ENCODE data around the gene LAGE3.

Gene LAGE3

DNA sequence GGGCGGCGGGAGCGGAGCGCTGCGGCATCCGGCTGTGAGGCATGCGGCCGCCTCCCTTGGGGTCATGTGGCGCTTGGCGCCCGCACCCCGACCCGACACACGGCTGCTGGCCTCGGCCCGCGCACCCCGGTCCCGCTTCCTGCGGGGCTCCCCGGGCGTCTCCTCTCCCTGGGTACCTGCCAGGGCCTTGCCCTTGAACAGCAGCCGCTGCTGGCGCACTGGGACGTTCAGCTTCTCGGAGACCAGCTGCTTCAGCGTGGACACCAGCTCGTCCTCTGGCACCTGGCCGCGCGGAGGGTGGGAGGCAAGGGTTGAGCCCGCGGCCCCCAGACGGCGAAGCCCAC is 6.9 kb upstream of the LAGE3 start:
- Histone ChIP-seq H3K27ac (no peak overlapping the region), H3K9ac (ENCODE audit: insufficient read length) (peak overlapping the region; percentile 66), H3K36me3 (ENCODE audit: insufficient read depth, low read length) (peaks cover 7% of the 10 kb centered on the region; the same call in 1 of the 2 replicates), H3K4me3 (peak overlapping the region; percentile 77), H3K9me3 (ENCODE audit: low read depth, low read length) (no peaks in the 10 kb centered on the region)
- DNase-seq (ENCODE audit: low read depth, low spot score) = no peak
- TF ChIP-seq POLR2AphosphoS5 (IDR thresholded peaks at IDR 0.05; ENCODE audit: borderline replicate concordance, low read depth, low read length) (no peak), EZH2 (IDR thresholded peaks at IDR 0.05) (no peak), FOXP2 (optimal IDR thresholded peaks at IDR 0.05; ENCODE audit: control extremely low read depth, extremely low read length, insufficient read depth) (no peak)

DNA sequence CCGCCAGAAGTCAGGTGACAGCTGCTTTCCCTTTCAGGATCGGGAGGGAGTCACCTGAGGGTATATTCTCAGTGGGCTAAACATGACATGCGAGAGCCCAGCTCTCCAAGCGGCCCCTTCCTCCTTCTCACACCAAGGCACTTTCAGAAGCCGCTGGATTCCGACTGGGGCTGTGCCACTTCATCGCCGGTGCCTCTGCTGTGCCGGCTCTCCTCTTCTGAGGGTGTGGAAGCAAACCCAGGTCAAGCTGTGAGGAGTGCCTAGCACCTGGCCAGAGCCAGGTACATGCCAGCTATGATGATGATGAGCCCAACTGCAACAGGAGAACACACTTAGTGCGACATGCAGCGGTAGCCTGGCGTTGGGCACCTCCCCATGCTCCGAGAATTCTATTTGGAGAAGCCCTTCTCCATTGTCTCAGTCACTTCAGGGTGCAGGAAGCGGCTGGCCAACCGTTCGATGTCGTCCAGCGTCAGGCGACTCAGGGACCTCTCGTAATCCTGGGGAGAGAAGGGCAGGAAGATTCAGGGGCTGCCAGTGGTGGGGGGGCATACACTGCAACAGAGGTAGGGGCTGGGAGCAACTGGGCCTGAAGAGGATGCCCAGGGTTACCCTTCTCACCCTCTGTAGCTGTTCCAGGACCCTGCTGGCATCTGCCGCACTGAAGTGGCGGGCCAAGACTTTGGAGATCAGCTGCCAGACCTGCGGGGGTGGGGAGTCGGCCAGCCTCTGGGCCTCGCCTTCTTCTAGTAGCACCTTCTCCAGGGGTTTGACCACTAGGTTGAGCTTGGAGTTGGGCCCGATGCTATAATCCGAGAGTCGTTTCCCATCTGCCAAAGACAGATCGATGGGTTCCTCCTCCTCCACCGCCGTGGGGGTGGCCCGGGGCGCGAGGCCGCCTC is 6.3 kb upstream of the LAGE3 start:
- no peaks in the 10 kb centered on the region for H3K9me3 ChIP-seq (ENCODE audit: low read depth, low read length)
- DNase-seq (ENCODE audit: low read depth, low spot score) = no peak
- H3K27ac ChIP-seq = no peak overlapping the region
- peaks cover 7% of the 10 kb centered on the region; the same call in 1 of the 2 replicates for H3K36me3 ChIP-seq (ENCODE audit: insufficient read depth, low read length)
- peak overlapping the region; percentile 77 for H3K4me3 ChIP-seq
- H3K9ac ChIP-seq (ENCODE audit: insufficient read length) = peak overlapping the region; percentile 66
- TF ChIP-seq EZH2 (IDR thresholded peaks at IDR 0.05) = no peak
- TF ChIP-seq POLR2AphosphoS5 (IDR thresholded peaks at IDR 0.05; ENCODE audit: borderline replicate concordance, low read depth, low read length) = no peak
- TF ChIP-seq FOXP2 (optimal IDR thresholded peaks at IDR 0.05; ENCODE audit: control extremely low read depth, extremely low read length, insufficient read depth) = no peak

DNA sequence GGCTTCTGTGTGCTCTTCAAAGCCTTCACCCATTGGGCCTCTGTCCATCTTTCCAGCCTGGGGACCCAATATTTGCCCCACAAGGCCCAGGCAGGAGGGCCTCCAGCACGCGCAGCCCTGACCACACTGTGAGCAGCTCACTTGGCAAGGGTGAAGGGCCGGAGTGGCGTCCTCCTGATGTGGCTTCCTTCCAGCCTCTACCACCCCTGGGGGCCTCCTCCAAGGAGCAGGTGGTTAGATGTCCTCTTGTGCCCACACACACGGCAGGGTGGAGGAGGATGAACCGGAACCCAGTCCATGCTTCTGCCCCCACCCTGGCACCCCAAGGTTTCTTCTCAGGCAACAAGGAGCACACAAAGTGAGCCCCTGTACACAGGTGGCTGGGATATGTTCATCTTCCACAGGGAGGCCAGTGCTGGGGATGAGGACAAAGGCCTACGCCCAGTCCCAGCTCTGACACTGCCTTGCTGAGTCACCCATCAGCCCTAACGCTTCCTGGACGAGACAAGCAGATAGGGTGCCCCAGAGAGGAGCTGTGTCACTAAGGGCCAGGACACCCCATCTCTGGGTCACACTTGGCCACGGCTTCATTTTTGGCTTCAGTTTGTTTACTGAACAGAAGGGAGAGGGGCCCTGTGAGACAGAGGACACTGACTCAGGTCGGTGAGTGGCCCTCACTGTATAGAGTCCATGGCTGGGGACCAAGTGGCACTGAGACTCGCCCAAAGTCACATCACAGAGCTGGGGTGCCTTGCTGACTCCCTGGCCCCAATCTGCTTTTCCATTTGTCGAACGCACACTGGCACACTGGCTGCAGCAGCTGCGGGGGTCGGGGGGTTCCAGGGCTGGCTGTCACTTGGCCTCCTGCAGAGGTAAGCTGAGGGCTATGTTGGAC is 5.4 kb upstream of the LAGE3 start:
- H3K27ac ChIP-seq = no peak overlapping the region
- no peaks in the 10 kb centered on the region for H3K9me3 ChIP-seq (ENCODE audit: low read depth, low read length)
- no peak overlapping the region for H3K9ac ChIP-seq (ENCODE audit: insufficient read length)
- H3K36me3 ChIP-seq (ENCODE audit: insufficient read depth, low read length) = peaks cover 7% of the 10 kb centered on the region; the same call in 1 of the 2 replicates
- TF ChIP-seq EZH2 (IDR thresholded peaks at IDR 0.05) (no peak), FOXP2 (optimal IDR thresholded peaks at IDR 0.05; ENCODE audit: control extremely low read depth, extremely low read length, insufficient read depth) (no peak), POLR2AphosphoS5 (IDR thresholded peaks at IDR 0.05; ENCODE audit: borderline replicate concordance, low read depth, low read length) (no peak)
- no peak for DNase-seq (ENCODE audit: low read depth, low spot score)
- H3K4me3 ChIP-seq = no peak overlapping the region

GRCh38 chrX:154483325-154483724 is 4.2 kb upstream of the LAGE3 start:
- no peaks in the 10 kb centered on the region for H3K9me3 ChIP-seq (ENCODE audit: low read depth, low read length)
- no peak for DNase-seq (ENCODE audit: low read depth, low spot score)
- no peak overlapping the region for H3K9ac ChIP-seq (ENCODE audit: insufficient read length)
- no peak overlapping the region for H3K27ac ChIP-seq
- no peak overlapping the region for H3K4me3 ChIP-seq
- TF ChIP-seq POLR2AphosphoS5 (IDR thresholded peaks at IDR 0.05; ENCODE audit: borderline replicate concordance, low read depth, low read length) (no peak), EZH2 (IDR thresholded peaks at IDR 0.05) (no peak), FOXP2 (optimal IDR thresholded peaks at IDR 0.05; ENCODE audit: control extremely low read depth, extremely low read length, insufficient read depth) (no peak)
- H3K36me3 ChIP-seq (ENCODE audit: insufficient read depth, low read length) = peaks cover 7% of the 10 kb centered on the region; the same call in 1 of the 2 replicates

GRCh38 chrX:154482786-154483185 is 3.7 kb upstream of the LAGE3 start:
- no peak for DNase-seq (ENCODE audit: low read depth, low spot score)
- Histone ChIP-seq H3K4me3 (no peak overlapping the region), H3K9ac (ENCODE audit: insufficient read length) (no peak overlapping the region), H3K36me3 (ENCODE audit: insufficient read depth, low read length) (peaks cover 7% of the 10 kb centered on the region; the same call in 1 of the 2 replicates), H3K27ac (no peak overlapping the region), H3K9me3 (ENCODE audit: low read depth, low read length) (no peaks in the 10 kb centered on the region)
- TF ChIP-seq FOXP2 (optimal IDR thresholded peaks at IDR 0.05; ENCODE audit: control extremely low read depth, extremely low read length, insufficient read depth) = no peak
- no peak for TF ChIP-seq POLR2AphosphoS5 (IDR thresholded peaks at IDR 0.05; ENCODE audit: borderline replicate concordance, low read depth, low read length)
- TF ChIP-seq EZH2 (IDR thresholded peaks at IDR 0.05) = no peak

DNA sequence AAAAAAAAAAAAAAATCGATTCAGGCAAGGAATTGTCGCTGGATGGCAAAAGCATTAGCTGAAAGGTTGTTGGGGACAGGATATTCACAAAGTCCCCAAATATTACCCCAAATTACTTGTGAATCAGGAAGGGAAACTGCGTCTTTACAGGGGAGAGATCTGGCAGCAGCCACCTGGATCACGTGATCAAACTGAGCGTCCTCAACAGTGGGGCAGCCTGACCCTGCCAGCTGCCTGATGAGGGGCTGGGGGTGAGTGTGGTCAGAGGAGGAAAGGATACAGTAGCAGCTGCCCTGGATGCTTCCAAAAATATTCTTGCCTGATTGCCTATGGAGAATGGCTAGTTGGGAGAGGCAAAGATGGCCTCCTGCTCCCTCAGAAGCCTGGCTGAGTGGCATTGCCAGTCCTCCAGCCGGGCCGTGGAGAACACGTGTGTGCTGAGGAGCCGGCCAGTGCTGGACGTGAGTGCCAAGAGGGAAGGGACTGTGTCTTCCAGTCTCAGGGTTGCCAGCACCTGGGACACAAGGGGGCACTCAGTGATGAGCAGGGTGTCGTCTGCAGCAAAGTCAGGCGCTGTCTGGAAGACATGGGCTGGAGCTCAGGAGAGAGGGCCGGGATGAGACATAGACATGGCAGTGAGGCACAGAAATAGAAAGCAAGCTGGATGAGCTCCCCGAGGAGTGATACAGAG is 3.0 kb upstream of the LAGE3 start:
- DNase-seq (ENCODE audit: low read depth, low spot score) = no peak
- H3K9me3 ChIP-seq (ENCODE audit: low read depth, low read length) = no peaks in the 10 kb centered on the region
- no peak overlapping the region for H3K27ac ChIP-seq
- peaks cover 7% of the 10 kb centered on the region; the same call in 1 of the 2 replicates for H3K36me3 ChIP-seq (ENCODE audit: insufficient read depth, low read length)
- no peak overlapping the region for H3K4me3 ChIP-seq
- TF ChIP-seq EZH2 (IDR thresholded peaks at IDR 0.05) (no peak), FOXP2 (optimal IDR thresholded peaks at IDR 0.05; ENCODE audit: control extremely low read depth, extremely low read length, insufficient read depth) (no peak), POLR2AphosphoS5 (IDR thresholded peaks at IDR 0.05; ENCODE audit: borderline replicate concordance, low read depth, low read length) (no peak)
- H3K9ac ChIP-seq (ENCODE audit: insufficient read length) = no peak overlapping the region

DNA sequence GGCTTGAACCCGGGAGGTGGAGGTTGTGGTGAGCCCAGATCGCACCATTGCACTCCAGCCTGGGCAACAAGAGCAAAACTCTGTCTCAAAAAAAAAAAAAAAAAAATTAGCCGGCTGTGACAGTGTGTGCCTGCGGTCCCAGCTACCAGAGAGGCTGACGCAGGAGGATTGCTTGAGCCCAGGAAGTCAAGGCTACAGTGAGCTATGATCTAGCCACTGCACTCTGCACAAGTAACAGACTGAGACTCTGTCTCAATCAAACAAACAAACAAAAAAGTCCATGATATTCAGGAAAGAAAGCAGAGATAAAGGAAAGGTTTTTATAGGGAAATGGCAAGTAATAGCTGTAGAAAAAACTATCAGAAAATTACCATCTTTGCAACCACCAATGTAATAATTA is 2.1 kb upstream of the LAGE3 start:
- no peak for DNase-seq (ENCODE audit: low read depth, low spot score)
- no peaks in the 10 kb centered on the region for H3K9me3 ChIP-seq (ENCODE audit: low read depth, low read length)
- H3K36me3 ChIP-seq (ENCODE audit: insufficient read depth, low read length) = peaks cover 7% of the 10 kb centered on the region; the same call in 1 of the 2 replicates
- H3K9ac ChIP-seq (ENCODE audit: insufficient read length) = no peak overlapping the region
- no peak for TF ChIP-seq POLR2AphosphoS5 (IDR thresholded peaks at IDR 0.05; ENCODE audit: borderline replicate concordance, low read depth, low read length)
- no peak for TF ChIP-seq FOXP2 (optimal IDR thresholded peaks at IDR 0.05; ENCODE audit: control extremely low read depth, extremely low read length, insufficient read depth)
- TF ChIP-seq EZH2 (IDR thresholded peaks at IDR 0.05) = no peak
- H3K27ac ChIP-seq = no peak overlapping the region
- H3K4me3 ChIP-seq = no peak overlapping the region
